Bone marrow (tissue), 2 donors: Measurements from ENCODE around the gene FAM120A.

Source experiments
- DNase-seq, 2 donors: peaks; one replicate each; lab custom pipeline; 2025; lab: John Stamatoyannopoulos, UW

FAM120A gene

DNA sequence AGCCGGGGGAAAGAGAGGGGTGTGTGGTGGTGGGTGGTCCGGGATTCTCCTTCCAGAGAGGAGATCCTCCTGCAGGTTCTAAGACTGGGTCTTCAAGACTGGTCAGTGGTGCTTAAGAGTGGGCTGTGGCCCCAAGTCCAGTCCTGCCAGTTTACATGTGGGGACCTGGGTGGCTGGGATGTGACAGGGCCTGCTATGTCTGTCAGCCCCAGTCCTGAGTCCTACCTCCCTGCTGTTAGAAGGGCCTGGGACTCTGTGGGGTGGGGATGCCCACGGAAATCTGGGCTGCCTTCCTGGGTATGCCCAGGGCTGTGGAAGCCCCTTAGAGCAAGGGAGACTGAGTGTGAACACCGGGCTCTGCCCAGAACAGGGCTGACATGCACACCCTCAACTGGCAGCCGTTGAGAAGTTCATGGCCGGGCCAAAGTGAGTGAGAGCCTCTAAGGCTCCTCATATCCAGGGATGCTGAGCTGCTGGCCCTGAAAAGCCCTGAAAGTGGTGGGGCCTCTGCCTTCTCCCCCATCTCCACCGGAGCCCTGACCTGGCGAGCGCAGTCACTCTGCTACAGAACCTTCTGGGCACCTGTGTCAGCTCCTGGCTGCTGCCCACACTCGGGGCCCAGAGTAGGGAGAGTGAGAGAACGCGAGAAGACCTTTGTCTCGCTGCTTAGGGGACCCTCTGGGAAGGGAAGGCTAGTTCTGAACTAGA is 126.6 kb downstream of the FAM120A start:
- no peak for DNase-seq

DNA sequence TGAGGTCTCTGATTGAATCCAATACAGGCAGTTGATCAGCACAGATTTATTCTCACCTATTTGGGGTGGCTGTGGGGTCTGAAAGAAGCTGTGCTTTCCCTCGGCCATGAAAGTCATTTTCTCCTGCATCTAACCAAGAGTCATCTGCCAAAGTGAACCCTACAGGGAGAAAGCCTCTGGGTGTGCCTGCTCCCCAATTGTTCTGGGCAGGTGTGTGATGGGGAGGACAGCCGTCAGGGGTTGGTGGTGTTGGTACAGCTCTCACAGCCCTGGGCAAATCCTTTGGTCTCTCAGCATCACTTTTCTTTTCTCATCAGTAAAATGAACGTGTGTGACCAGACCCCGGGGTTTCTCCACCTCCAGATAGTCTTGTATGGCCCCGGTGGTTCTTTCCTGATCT is 127.4 kb downstream of the FAM120A start:
- no peak for DNase-seq

DNA sequence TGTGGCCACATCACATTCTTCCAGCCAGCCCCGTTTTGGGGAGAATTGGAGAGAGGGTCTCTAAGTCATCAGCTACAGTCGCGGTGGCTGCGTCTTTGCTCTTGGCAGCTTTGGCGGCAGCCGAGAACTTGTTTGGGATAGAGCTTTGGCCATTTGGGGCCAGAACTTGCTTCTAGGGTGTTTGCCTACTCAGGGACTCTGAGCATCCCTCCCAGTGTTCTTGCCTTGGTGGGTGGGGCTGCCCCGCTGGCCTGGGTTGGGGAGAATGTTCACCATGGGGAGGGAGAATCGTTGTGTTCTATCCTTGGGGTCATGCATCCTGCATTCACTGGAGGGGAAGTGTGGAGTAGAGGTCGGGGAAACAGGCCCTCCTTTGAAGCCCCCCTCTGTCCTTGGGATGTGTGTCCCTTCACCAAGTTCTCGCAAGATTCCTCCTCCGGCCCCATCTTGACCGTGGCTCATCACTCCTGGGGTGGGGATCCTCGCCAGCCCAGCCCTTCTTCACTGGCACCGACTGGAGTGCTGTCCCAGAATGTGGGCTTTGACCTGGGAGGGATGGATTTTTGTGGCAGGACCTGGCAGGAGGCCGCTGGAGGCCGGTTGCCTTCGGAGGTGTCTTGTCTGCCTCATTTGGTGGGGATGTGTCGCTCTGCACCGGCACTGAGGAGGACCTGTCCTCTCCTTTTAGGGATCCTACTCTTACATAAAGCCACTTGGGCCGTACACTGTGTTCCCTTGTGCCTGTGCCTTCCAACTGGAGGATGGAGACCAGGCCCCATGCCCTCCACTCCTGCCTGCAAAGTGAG is 128.4 kb downstream of the FAM120A start:
- DNase-seq, result no peak

DNA sequence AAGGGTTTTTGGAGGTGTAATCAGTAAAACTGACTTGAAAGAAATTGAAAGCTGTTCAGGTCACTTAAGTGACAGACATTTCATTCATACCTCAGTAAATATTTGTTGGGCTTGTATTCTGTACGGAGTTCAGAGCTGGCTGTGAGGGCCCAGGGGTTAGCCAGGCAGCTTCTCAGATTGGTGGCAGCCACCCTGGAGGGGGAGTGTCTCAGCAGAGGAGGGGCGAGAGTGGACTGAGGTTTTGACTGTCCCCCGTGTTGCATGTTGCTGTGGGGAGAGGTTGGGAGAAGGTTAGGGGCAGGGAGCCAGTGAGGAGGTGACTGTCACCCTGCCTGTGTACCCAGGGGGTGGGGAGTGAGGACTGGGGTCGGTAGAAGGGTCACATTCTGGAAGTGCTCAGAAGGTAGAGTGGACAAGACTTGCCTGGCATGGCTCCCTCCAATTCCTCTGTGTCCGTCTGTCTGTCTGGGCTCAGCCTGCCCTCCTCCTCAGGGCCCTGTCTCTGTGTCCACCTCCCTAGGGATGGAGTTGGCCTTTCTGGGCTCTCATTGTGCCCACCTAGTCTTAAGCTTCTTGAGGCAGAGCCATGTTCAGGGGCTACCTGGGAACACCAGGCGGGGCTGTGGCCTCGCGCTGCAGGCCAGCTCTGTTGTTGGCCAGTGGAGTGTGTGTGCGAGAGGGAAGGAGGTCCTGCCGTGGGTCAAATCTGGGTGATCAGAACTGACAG is 129.3 kb downstream of the FAM120A start:
- DNase-seq, result no peak

DNA sequence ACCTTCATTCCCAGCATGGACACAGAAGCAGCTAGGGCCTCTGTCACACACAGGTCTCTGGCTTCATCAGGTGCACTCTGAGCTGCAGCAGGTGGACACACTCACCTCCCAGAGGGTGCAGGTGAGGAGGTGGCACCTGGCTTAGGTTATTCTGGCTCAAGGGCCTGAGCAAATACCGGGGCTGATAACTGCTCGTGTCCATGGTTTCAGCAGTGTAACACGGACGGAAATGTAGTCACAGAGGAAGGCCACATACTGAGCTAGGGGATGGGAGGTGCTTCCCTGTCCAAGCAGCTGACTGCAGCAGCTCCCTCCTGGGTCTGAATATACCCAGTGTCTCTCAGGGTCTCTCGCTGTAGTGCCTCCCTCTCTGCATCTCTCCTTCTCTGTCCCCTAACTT is 130.6 kb downstream of the FAM120A start:
- DNase-seq, result no peak

DNA sequence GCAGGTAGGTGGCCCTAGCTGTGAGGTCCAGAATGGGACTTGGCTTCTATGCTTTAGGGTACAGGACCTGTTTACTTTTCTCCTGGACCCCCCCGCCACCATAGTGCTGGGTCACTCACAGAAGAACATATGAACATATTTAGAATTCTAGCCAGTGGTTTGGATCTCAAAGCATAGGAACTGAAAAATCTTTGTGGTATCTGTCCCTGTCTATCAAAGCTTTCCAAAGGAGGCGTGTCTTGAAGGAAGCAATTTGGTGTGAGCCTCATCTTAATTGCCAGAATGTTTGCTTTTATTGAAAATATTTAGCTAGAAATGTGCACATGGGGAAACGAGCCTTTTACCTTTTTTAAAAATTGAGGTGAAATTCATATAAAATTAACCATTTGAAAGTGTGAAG is 131.1 kb downstream of the FAM120A start:
- DNase-seq, result no peak

DNA sequence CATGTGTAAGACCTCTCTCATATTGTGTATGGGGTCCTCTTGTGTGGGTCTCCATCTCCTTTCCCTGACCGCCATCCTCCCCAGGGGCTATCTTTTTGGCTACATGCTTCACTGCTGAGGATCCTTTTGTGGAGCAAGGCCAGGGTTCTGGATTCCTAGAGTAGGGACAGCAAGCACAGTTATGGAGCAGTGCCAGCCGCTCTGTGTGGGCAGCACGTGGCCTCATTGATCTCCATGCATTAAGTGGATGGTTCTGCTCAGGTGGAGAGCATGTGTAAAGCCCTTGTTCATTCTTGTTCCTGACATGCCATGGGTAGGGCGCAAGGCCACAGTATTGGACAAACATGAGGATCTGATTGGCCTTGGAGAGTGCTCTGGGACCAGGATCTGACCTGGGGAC is 133.8 kb downstream of the FAM120A start:
- DNase-seq, result no peak

DNA sequence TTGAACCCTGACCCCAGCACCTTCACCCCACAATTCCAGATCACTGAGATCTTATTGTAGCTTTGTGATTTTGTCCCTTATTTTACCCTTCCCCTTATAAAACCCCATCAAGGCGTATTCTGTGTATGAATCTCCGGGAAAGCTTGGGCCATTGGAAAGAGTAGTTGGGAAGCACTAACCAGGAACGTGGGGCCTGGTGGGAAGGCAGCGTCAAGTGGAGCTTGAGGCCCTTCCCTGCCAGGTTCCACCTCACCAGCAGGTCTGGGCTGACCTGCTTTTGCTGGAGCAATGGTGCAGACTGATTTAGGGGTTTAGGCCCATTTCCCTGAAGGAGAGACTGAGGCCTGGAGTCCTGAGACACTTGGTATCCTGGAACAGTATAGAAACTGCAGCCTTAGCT is 134.2 kb downstream of the FAM120A start:
- no peak for DNase-seq

DNA sequence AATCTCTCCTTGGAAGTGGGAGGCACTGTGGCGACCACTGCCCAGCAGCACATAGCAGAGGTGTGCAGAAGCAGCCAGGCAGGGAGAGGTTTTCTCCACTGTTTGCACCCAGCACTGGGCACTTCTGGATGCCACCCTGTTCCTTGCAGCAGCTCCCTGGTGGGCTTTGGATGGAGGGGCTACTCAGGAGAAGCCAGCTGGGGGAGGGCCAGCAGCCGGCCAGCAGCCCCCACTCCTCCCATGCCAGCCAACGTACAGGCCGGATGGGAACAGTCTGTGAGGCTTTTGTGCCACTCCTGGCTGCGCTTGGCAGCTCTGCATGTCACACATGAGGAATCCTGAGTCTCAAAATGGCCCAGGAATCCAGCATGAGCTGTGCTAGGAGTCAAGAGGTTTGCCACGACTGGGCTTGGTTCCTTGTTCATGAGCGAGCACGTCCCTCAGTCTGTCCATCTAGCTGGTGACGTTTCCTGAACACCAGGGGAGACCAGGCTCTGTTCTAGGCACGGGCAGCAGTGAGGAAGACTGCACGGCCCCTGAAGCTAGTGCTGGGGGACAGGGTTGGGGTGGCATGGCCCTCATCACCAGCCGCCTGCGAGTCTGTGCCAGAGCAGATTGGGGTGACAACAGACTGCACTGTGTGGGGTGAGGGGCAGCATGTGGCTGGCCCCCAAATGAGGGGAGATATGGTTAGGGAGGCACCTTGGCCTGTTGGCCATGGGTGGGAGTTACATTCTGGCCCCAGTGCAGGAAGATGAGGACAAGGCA is 135.0 kb downstream of the FAM120A start:
- no peak for DNase-seq

DNA sequence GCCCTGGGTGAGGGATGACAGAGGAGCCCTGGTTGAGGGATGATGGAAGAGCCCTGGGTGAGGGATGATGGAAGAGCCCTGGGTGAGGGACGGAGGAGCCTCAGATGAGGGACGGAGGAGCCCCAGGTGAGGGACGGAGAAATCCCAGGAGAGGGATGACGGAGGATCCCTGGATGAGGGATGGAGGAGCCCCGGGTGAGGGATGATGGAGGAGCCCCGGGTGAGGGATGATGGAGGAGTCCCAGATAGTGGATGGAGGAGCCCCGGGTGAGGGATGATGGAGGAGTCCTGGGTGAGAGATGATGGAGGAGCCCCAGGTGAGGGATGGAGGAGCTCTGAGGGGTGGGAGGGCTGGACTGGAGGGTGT is 135.8 kb downstream of the FAM120A start:
- DNase-seq, result no peak

DNA sequence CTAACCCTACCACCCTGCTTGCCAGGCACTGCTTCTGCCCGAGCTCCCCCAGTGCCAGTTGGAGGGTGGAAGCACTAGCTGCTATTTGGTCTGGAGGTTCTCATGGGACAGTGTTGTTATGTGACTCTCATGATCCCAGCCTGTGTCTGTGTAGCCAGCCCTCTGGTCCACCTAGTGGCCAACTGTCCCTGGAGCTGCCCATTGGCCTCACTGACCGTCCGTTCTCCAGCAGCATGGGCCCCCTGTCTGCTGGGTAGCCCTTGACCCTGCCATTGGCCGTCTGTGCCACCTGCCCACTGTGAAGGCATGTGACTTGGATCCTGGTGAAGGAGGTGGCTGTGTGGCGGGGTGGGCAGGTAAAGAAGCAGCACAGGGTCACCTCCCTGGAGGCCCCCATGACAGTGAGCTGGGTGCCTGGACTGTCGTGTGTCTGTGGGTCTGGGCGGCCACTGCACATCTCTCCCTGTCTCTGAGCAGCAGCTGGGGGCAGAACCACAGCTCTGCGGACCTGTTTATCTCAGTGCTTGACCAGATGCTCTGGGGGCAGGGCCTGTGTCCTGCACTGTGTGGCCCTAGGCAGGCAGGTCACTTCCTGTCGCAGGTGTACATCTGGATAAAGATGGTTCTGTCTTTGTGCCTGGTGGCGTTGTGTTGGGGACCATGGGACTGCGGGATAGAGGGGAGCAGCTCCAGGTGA is 136.3 kb downstream of the FAM120A start:
- DNase-seq, result no peak

DNA sequence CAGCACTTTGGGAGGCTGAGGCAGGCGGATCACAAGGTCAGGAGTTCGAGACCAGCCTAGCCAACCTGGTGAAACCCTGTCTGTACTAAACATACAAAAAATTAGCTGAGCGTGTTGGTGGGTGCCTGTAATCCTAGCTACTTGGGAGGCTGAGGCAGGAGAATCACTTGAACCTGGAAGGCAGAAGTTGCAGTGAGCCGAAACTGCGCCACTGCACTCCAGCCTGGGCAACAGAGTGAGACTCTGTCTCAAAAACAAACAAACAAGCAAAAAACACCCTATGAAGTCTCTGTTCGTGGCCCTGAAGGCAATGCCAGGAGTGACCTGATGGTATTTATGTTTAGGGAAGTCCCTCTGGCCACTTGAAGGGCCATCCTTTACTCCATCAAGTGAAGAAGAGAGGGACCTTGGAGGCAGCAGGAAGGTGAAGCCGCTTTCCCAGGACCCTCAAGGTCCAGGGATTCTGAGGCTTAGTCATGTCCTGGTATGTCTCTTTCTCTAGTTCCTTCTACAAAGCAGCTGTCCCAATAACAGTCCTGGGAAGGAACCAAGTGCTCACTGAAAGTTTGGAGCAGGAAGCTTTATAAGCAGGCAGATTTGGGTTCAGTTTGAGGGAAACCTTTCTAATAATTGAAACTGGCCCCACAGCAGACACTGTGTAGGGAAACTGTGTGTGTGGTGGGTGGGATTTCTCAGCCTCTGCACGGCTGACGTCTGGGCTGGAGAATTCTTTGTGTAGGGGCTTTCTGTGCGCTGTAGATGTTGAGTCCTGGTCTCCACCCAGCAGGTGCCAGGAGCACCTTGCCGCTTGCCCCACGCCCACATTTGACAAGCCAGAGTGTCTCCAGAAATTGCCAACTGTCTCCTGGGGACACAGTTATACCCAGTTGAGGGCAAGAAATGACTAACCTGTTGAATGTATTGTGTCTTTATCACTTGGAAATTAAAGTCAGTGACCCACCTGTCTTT is 137.4 kb downstream of the FAM120A start:
- DNase-seq, result no peak

DNA sequence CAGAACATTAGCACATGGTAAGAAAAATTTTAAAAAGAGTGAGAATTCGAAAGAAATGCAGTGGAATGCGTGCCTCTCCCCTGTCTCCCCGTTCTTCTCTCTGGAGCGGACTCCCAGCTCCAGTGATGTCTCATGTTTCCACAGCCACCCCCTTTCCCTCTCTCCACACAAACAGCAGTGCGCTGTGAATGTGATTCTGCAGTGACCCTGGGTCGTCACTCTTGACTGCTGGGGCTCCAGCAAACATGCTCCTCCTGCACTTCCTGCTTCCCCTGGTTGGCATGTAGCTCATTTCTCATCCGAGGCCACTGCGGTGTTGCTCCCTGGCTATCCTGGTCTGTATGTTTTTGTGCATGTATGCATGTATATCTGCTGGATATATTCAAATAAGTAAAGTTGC is 138.2 kb downstream of the FAM120A start:
- DNase-seq, result no peak

DNA sequence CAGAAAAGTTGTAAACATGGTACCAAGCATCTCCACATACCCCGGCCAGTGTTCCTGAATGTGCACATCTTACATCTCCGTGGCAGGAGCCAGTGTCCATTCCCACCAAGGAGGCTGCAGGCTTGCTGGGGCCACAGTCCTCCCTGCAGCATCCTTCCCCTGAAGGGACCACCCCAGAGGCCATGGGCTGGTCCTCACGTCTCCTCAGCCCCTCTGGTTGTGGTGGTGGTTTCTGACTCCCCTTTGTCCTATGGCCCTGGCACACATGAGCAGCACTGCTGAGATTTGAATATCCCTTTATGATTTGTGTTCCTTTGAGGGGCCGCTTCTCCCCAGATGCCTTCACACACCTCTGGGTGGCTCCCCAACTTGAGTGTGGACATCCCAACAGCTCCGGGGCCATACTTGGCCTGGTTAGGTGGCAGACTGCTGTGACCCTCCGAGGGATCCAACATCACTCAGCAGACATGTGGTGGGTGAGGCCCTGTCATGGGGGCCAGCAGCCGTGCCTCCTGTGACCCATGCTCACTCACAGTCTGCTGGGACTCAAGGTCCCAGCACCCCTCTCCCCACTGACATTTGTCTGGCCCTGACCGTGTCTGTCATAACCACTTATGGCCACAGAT is 139.2 kb downstream of the FAM120A start:
- no peak for DNase-seq

DNA sequence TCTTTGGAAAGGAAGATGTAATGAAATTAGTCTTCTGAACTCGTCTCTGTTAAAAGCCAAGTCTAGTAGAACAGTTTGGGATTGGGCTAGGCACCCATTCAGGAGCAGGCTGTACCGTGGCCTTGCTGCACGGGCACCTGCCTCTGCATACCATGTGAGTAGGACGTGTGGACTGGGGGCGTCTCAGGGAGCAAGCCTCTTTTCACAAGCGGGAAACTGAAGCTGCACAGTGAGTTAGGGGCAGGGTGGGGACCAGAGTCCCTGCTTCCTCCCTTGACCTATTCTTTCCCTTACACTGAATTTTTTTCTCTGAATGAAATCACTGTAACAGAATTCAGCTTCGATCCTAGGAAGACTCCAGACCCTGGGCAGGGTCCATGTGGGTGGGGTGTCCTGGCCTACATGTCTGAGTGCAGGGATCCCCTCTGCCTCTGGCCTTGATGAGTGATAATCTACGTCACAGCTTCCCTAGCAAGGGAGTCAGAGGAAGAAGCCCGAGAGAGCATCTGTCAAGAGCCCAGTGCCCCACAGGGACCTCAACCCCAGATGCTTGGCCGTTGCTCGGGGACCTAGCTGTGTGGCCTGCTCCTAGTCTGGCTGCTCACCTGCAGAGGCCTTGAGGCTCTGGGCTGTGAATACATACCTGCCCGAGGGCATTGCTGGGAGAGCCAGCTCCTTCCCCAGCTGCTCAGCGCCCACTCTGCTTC is 140.0 kb downstream of the FAM120A start:
- DNase-seq, result no peak

DNA sequence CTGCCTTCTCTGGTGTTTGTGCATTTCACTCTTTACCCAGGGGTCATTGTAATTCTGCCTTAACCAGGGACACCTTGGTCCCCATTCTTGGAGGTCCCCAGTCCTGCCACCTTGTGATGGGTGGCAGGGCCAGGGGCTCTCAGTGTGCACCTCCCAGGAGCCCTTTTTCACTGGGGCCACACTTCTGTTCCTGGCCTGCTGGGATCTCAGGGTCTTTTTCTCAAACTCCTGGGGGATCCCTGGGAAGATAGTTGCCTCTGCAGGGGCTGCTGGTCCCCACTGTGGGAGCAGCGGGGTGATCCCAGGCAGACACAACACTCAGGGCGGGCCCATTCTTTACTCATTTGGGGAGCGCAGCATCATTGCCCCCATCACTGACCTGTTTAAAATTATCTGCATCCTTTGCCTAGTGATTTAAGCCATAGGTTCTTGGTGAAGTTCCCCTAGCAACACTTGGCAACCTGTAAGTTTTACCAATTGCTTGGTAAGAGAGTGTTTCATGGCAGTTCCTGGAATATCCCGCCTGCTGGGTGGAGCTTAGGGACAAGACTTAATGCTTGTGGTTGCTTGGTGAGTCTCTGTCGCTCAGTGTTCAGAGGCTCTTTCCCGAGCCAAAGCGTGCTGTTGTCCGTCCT is 140.6 kb downstream of the FAM120A start:
- no peak for DNase-seq

DNA sequence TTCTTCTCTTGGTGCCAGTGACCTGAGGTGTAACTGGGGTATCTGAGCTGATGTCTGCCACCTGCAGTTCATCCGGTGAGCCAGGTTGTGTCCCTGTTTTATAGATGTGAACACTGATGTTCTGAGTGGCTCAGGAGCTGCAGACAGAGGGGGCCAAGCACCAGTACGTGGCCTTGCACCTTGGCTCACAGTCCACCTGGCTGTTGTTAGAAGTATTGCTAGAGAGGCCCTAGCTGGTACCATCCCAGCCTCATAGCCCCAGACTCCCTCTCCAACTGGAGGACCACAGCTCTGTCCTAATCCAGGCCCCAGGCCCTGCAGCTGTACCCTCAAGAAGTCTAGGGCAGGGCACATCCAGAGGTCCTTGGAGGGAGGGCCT is 141.1 kb downstream of the FAM120A start:
- DNase-seq, result no peak

DNA sequence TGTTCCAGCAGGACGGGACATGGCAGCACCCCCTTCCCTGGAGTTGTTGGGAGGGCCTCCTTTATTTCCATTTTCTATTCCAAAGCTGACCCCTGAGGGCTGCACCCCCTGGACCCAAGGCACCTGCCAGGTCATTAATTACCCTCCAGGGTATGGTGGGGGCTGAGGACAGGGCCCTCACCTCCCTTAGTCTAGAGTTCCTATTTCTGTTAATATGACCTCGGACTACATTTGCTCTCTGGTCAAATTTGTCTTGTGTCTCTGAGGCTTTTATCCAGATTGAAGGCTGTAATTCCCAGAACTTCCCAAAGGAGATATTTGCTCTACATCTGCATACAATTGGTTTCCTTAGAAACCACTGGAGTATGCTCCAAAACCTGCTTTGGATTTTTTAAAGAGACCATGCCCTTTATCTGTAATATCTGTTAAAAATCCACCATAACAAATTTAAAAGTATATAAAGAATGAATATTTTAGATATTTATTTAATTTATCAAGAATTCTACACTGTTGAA is 141.7 kb downstream of the FAM120A start:
- no peak for DNase-seq
